SK-N-MC (cell line): Measurements from ENCODE around the gene ALG1L2.
A peak's percentile ranks its signal among the peaks of the same experiment; 100 is the strongest.
"Not testable (repeated sequence)": the region's sequence is repeated elsewhere in the genome, so short reads cannot be mapped to it uniquely, and the experiment has no call there.

ENCODE experiments used
- DNase-seq: peaks from one replicate; pipeline ENCODE4 v3.0.0-alpha.2; 2011; ENCODE audit warnings: low read depth, low spot score
- H3K27ac ChIP-seq: fragments of 200-600 bp; sonication (generic); 2 replicates; pipeline ENCODE4 v1.5.1; 2016; ENCODE audit warnings: mixed run types
- H3K36me3 ChIP-seq: fragments of 200-600 bp; sonication (generic); 2 replicates; pipeline ENCODE4 v1.6.1; 2017; ENCODE audit warnings: antibody characterized with exemption, low read length, mixed read lengths; ENCODE audit not compliant: insufficient read depth
- H3K4me3 ChIP-seq: fragments of 200-600 bp; sonication (generic); 2 replicates; pipeline ENCODE4 v1.5.1; 2016
- H3K9ac ChIP-seq: fragments of 200-600 bp; sonication (generic); 2 replicates; pipeline ENCODE4 v1.8.0; 2017; ENCODE audit warnings: mixed run types, mixed read lengths; ENCODE audit not compliant: insufficient read length
- H3K9me3 ChIP-seq: fragments of 200-600 bp; sonication (generic); 2 replicates; pipeline ENCODE4 v1.6.1; 2017; ENCODE audit warnings: low read depth, mild to moderate bottlenecking, antibody characterized with exemption, low read length, moderate library complexity, mixed read lengths
- EZH2 ChIP-seq: fragments of 200-600 bp; sonication (generic); IDR thresholded peaks from one replicate; pipeline ENCODE4 v1.6.1; 2017; ENCODE audit warnings: antibody characterized with exemption
- POLR2AphosphoS5 ChIP-seq: IDR thresholded peaks from 2 replicates; pipeline ENCODE4 v1.6.1; 2012; ENCODE audit warnings: mild to moderate bottlenecking, low read depth, low read length, borderline replicate concordance

ALG1L2 gene

DNA sequence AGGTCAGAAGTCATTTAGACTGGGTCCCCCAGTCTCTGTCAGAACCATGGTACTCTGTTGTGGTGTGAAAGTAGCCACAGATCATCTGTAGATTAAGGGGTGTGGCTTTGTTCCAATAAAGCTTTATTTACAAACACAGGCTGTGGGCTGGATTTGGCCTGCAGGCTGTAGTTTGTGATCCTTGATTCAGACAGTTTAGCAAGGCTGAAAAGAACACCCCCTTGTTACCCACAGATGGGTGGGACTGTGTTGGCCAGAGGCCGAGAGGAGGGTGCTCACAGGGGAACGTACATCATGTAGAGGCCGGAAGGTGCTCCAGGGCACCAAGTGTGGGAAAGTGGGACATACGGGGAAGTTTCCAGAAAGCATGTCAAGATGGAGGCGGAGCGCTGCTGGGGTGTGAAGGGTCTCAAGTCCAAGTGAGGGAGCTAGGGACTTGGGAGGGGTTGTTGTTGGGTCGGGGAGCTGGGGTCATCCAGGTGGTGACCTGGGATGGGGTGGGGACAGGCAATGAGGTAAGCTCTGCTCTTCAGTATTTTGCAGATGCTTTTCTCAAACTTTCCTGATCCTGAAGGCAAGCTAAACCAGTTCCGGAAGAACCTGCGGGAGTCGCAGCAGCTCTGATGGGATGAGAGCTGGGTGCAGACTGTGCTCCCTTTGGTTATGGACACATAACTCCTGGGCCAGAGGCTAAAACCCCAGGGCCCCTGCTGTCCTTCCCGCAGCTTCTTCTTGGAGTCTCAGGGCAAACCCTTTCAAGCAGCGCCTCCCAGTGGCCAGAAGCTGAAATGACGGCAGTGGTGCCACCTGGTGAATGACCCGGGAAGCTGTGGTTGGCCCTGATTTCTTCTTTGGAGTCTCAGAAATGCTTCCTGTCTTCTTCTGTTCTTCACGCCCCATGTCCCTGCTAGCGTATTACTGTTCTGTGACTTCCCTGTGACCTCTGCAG, 16.3 kb downstream of the ALG1L2 start:
- not testable (repeated sequence) for H3K27ac ChIP-seq, H3K9ac ChIP-seq, H3K9me3 ChIP-seq, H3K36me3 ChIP-seq, DNase-seq, H3K4me3 ChIP-seq

DNA sequence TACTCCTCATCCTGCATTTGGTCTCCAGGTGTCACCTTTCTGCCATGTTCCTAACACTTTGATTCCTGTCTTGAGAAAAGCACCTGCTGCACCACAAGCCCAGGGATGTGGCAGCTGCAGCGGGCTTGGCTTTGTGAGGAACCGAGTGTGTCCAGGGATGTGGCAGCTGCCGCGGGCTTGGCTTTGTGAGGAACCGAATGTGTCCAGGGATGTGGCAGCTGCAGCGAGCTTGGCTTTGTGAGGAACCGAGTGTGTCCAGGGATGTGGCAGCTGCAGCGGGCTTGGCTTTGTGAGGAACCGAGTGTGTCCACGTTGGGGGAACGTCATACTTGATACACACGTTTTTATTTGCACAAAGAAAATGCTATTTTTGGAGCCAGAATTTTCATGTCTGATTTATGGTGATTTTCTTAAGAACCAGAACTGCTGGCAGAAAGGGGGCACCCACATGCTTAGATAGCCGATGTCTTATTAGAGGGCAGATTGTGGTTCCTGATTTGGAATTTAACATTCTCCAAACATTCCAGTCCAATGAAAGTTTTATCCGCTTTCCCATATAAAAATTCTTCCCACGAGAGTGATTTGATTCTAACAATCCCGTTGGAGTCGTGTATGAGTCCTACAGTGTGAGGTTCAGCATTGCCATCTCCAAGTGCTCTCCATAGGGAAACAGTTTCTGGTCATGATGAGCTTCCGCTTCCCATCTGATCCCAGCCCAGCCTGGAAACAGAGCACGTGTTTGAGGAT, 17.2 kb downstream of the ALG1L2 start:
- DNase-seq, H3K4me3 ChIP-seq, H3K9me3 ChIP-seq, H3K27ac ChIP-seq, H3K36me3 ChIP-seq, H3K9ac ChIP-seq: not testable (repeated sequence)

DNA sequence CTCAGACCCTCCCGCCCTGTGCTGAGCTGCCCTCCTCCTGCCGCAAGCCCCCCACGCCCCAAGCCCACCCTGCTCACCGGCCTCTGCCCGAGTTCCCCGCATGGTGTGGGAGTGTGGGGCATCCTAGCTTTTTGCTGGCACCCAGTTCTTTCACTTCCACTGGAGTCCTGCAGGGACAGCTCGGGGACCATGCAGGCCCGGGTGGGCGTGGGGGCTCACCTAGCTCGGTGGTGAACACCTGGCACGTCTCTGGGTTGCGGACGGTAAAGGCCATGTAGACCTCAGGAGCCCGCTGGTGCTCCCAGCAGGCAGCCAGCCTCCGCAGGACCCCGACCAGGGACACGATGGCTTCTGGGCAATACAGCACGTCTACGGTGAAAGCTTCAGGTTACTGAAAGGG, 20.9 kb downstream of the ALG1L2 start:
- H3K27ac ChIP-seq, H3K36me3 ChIP-seq, DNase-seq, H3K4me3 ChIP-seq, H3K9me3 ChIP-seq, H3K9ac ChIP-seq: not testable (repeated sequence)

DNA sequence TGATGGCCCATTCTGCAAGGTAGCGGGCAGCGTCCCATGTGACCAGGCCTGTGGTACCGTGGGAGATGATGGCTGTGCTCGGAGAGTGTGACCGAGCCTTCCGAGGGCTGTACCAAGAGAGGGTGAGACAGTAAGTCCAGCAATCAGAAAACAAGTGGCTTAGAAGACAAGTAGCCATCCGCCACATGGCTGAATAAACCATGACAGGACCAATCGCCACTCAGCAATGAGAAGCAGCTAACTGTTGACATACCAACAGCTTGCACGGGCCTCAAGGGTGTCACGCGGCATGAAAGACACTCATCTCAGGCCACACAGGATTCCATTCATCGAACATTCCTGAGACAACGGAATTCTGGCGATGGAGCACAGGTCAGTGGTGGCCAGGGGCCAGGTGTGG, 22.6 kb downstream of the ALG1L2 start:
- not testable (repeated sequence) for H3K27ac ChIP-seq, H3K4me3 ChIP-seq, H3K36me3 ChIP-seq, H3K9me3 ChIP-seq, DNase-seq, H3K9ac ChIP-seq

DNA sequence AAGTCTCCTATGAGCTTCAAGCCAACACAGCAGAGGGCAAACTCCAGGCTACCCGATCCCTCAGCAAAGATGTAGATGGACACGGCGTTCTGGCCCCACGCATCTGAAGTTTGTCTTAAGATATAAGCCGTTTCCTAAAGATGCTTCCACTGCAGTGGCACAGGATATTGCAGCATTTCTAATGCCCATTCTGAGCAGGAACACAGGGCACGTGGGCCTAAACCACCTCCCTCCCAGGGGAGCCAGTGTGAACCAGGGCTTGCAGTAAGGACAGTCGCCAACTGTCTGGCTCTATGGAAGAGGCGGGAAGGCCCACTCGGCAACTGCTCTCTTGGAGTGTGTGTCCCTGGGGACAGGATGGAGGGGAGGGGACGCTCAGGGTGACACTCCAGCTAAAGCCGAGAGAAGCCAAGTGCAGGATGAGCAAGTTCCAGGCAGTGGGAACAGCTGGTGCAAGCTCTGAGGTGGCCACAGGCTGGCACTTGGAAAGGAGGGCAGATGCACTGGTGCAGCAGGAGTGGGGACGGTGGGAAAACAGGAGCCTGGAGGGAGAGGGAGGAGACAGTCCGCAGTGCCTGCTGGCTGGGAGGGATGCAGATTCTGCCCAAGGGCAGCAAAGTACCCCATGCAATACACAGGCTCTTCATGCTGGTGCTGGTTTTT, 25.8 kb downstream of the ALG1L2 start:
- H3K27ac ChIP-seq, H3K9me3 ChIP-seq, H3K36me3 ChIP-seq, H3K4me3 ChIP-seq, H3K9ac ChIP-seq, DNase-seq: not testable (repeated sequence)

DNA sequence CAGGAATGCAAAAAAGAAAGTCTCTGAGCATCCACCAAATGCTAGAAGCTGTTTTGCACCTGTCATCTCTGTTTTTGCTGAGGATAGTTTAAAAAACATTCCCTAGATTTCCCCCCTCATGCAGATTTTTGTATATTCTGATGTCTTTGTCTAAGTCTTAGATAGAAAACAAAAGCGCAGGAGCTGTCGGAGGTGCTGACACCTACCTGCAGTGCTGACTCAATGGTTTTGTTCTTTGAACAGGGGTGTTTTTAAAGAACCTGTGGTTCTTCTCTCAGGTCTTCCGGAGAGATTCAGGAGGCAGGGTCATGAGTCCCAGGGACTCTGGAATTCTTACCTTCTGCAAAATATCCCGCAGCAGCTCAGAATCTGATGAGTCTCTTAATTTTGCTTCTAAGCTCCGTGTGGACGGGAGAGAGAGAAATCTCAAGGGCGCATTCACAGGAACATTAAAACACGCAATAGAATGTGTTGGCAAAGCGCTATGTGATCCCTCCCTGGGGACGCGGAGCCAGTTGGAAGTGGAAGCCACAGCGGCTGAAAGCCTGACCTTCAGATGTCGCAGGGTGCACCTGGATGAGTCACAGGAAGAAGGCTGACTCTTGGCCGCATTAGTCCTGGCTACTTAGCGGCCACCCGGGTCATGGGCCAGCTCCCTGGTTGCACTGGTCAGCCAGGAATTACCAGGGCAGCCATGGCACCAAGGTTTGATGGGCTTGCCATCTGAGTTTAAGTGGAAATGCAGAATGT, 27.4 kb downstream of the ALG1L2 start:
- H3K27ac ChIP-seq, H3K36me3 ChIP-seq, DNase-seq, H3K9me3 ChIP-seq, H3K4me3 ChIP-seq, H3K9ac ChIP-seq: not testable (repeated sequence)

DNA sequence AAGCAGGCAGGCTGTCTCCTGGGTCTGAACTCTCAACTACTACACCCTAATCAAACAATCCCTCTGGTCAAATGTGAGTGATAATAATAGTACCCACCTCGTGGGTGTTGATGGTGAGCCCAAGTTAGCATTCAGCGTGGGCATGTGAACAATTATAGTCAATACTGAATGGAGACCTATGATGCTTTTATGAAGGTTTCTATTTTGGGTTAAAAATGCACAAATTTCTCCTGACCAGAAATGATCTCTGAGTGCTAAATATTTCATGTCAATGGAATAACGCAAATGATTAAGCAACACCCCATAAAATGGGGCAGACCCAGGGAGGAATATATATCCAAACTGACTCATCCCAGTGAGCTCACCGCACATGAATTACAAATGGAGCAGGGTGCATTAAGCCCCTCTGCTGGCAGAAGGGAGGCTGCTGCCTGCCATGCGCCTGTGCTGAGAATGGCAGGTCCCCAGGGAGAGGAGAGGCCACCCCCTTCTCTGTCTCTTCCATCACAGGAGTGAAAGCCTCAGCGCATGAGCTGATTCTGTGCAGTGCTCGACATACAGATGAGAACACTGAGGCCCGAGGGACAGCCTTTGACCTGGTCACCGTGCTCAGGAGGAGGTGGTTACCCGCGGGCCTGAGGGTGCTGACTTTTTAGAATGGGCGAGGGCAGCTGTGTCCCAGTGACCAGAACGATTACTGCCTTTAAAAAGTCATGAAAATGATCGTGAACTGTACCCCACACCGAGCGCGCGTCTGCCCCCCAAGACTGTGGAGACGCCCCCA, 28.9 kb downstream of the ALG1L2 start:
- H3K36me3 ChIP-seq, H3K27ac ChIP-seq, H3K9me3 ChIP-seq, DNase-seq: not testable (repeated sequence)
- H3K9ac ChIP-seq = peak overlapping the region; percentile 76
- H3K4me3 ChIP-seq = peak overlapping the region; percentile 90

DNA sequence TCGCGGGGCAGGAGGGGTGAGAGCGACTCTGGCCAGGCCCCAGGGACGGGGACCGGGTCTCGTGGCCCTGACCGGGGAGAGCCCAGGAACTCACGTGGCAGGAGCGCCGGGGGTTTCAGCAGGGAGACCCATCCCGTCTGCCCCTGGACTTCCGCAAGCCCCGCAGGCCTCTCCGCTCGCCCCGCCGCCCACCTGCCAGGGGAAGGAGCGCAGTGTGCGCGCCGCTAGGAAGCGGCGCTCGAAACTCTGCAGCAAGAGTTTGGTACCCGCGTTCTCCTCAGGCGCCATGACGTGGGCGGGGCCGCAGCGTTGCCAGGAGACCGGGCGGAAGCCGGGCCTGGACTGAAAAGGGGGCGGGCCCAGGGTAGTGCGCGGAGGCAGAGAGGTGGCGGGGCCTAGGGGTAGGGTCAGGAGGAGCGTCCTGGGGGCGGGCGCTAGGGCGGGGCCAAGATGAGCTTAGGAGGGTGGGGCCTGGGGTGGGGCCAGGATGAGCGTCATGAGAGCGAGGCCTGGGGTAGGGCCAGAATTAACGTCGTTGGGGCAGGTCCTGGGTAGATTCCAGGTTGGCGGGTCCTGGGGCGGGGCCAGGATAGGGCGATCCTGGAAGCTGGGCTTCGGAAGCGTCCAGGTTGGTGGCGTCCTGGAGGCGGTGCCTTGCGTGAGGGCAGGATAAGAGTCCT, 29.7 kb downstream of the ALG1L2 start:
- H3K4me3 ChIP-seq = peak overlapping the region; percentile 90
- DNase-seq = peak; percentile 97
- H3K27ac ChIP-seq = no peak overlapping the region
- H3K9me3 ChIP-seq = no peaks in the 10 kb centered on the region
- TF ChIP-seq POLR2AphosphoS5 (peak; percentile 91), EZH2 (no peak)
- peak overlapping the region; percentile 76 for H3K9ac ChIP-seq
- no peaks in the 10 kb centered on the region for H3K36me3 ChIP-seq
